Fibroblast of villous mesenchyme (primary cell): ENCODE measurements around the gene KIAA0753. TPM values are rescaled to one million over a fixed set of nuclear protein-coding genes. Genes with fewer than 3 reads are reported as not detected.

Experiments
- DNase-seq: peaks from one replicate; pipeline ENCODE4 v3.0.0-alpha.2; 2010; ENCODE audit warnings: low read depth
- H3K4me3 ChIP-seq: 2 replicates; pipeline ENCODE4 v1.5.1; 2011; ENCODE audit warnings: low read depth, mild to moderate bottlenecking, low read length
- CTCF ChIP-seq: IDR thresholded peaks from 2 replicates; pipeline ENCODE4 v1.5.1; 2012; ENCODE audit warnings: low read depth, mild to moderate bottlenecking, low read length; ENCODE audit not compliant: insufficient read depth
- total RNA-seq: library from RNA; depleted of rRNA; stranded (reverse); fragments of >200 nt; gene quantifications from 2 replicates; pipeline ENCODE4 v1.2.3, GENCODE V29; 2012

Gene KIAA0753
- total RNA-seq, 1 donor: 23.3 TPM

GRCh38 chr17:6636616-6637457 lies 3.7 kb downstream of the KIAA0753 start:
- DNase-seq: no peak
- no peak for TF ChIP-seq CTCF
- H3K4me3 ChIP-seq: no peak overlapping the region

GRCh38 chr17:6636105-6636504 lies 4.4 kb downstream of the KIAA0753 start:
- no peak overlapping the region for H3K4me3 ChIP-seq
- no peak for DNase-seq
- no peak for TF ChIP-seq CTCF

GRCh38 chr17:6633263-6633662 lies 7.2 kb downstream of the KIAA0753 start:
- no peak overlapping the region for H3K4me3 ChIP-seq
- DNase-seq: no peak
- no peak for TF ChIP-seq CTCF

GRCh38 chr17:6632530-6632929 lies 8.0 kb downstream of the KIAA0753 start:
- no peak for TF ChIP-seq CTCF
- no peak overlapping the region for H3K4me3 ChIP-seq
- no peak for DNase-seq

- no peak overlapping the region for H3K4me3 ChIP-seq
- no peak for TF ChIP-seq CTCF
- DNase-seq: no peak
Observed at GRCh38 chr17:6630390-6630789, 10.1 kb downstream of the KIAA0753 start.

- H3K4me3 ChIP-seq: no peak overlapping the region
- no peak for TF ChIP-seq CTCF
- DNase-seq: no peak
Observed at GRCh38 chr17:6627019-6627418, 13.5 kb downstream of the KIAA0753 start.

- DNase-seq: peak; percentile 55
- no peak for TF ChIP-seq CTCF
- H3K4me3 ChIP-seq: no peak overlapping the region
Observed at GRCh38 chr17:6626616-6627015, 13.9 kb downstream of the KIAA0753 start.
